Endothelial cell of umbilical vein (primary cell): Measurements from ENCODE around the gene UNC5A.

Source experiments
- EZH2 ChIP-seq: IDR thresholded peaks from 2 replicates; pipeline ENCODE4 v1.6.1; 2012; ENCODE audit warnings: borderline replicate concordance, low read depth, mild to moderate bottlenecking, moderate library complexity, low read length, inconsistent platforms; ENCODE audit not compliant: severe bottlenecking
- JUN ChIP-seq: IDR thresholded peaks from 2 replicates; pipeline ENCODE4 v1.6.1; 2011; ENCODE audit warnings: borderline replicate concordance, low read depth; ENCODE audit not compliant: insufficient read length, insufficient read depth
- MYC ChIP-seq: IDR thresholded peaks from one replicate; pipeline ENCODE4 v1.6.1; 2011; ENCODE audit warnings: mild to moderate bottlenecking, low read depth, low read length
- POLR2A ChIP-seq: IDR thresholded peaks from 2 replicates; pipeline ENCODE4 v1.6.1; 2012; ENCODE audit warnings: low read depth, mild to moderate bottlenecking, control low read depth, low read length
- POLR2AphosphoS5 ChIP-seq: IDR thresholded peaks from 2 replicates; pipeline ENCODE4 v1.6.1; 2012; ENCODE audit warnings: low read depth, mild to moderate bottlenecking, control low read depth, low read length, moderate library complexity; ENCODE audit not compliant: insufficient read depth
- TF ChIP-seq, protein P1 (sequence below), 2 donors: IDR thresholded peaks; 1 replicate in 1 of 2; 2 replicates in 1 of 2; pipeline ENCODE4 v1.5.1; 2011; ENCODE audit warnings: low read length in 2 of 2, mild to moderate bottlenecking in 2 of 2, moderate library complexity in 2 of 2, control low read depth in 1 of 2, inconsistent platforms in 1 of 2, low read depth in 1 of 2; ENCODE audit not compliant: insufficient read depth in 1 of 2; ENCODE audit errors: extremely low read depth in 1 of 2
- TF ChIP-seq, protein P2 (sequence below): IDR thresholded peaks from 2 replicates; pipeline ENCODE4 v1.6.1; 2011; ENCODE audit not compliant: insufficient read depth, insufficient read length

DNA sequence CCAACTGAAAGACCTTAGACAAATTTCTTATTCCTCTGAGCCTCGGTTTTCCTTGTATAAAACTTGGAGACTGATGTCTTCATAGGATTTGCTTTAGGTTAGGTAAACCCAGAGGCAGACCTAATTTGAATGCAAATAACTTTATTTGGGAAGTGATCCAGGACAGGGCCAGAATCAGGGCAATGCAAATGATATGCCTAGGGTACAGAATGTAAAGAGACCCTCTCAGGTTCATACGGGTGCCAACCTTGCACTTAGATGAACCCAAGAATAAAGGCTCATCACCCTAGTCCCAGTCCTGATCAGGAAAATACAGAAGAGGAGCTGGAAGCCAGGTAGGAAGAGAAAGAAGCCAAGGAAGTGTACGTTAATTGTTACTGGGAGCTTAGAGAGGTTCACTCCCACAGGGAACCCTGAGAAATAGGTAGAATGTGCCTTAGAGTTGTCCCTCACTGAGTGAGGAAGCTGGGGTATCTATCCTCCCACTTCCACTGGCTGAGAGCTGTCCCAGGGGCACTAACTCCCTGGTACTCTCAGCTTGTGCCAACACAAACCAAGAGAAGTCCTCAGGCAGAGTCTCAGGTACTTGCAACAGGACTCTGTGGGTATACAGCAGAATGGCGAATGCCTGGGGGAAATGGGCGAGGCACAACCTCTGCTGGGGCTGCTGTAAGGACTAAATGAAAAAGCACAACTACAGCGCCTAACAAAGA lies 91.9 kb downstream of the UNC5A start:
- TF ChIP-seq, protein P1, sequence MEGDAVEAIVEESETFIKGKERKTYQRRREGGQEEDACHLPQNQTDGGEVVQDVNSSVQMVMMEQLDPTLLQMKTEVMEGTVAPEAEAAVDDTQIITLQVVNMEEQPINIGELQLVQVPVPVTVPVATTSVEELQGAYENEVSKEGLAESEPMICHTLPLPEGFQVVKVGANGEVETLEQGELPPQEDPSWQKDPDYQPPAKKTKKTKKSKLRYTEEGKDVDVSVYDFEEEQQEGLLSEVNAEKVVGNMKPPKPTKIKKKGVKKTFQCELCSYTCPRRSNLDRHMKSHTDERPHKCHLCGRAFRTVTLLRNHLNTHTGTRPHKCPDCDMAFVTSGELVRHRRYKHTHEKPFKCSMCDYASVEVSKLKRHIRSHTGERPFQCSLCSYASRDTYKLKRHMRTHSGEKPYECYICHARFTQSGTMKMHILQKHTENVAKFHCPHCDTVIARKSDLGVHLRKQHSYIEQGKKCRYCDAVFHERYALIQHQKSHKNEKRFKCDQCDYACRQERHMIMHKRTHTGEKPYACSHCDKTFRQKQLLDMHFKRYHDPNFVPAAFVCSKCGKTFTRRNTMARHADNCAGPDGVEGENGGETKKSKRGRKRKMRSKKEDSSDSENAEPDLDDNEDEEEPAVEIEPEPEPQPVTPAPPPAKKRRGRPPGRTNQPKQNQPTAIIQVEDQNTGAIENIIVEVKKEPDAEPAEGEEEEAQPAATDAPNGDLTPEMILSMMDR (IDR thresholded peaks at IDR 0.05; ENCODE audit: extremely low read depth in 1 of 2, insufficient read depth in 1 of 2, low read depth in 1 of 2, low read length in 2 of 2), result no peak
- TF ChIP-seq MYC, result no peak
- TF ChIP-seq EZH2, result no peak
- no peak for TF ChIP-seq POLR2A
- TF ChIP-seq JUN, result no peak
- no peak for TF ChIP-seq POLR2AphosphoS5
- TF ChIP-seq, protein P2, sequence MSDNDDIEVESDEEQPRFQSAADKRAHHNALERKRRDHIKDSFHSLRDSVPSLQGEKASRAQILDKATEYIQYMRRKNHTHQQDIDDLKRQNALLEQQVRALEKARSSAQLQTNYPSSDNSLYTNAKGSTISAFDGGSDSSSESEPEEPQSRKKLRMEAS, result no peak
